Astrocyte (in vitro differentiated cells and primary cell): Measurements from ENCODE around the gene CERK.

Source experiments
- EZH2 ChIP-seq: IDR thresholded peaks from 2 replicates; pipeline ENCODE4 v1.6.1; 2012; ENCODE audit warnings: mild to moderate bottlenecking, low read length, inconsistent platforms; ENCODE audit not compliant: insufficient read depth
- TF ChIP-seq, protein P1 (sequence below): IDR thresholded peaks from 2 replicates; pipeline ENCODE4 v1.5.1; 2011; ENCODE audit warnings: low read depth, mild to moderate bottlenecking, inconsistent platforms, low read length, moderate library complexity; ENCODE audit not compliant: insufficient read depth

- TF ChIP-seq EZH2: no peak
- TF ChIP-seq, protein P1, sequence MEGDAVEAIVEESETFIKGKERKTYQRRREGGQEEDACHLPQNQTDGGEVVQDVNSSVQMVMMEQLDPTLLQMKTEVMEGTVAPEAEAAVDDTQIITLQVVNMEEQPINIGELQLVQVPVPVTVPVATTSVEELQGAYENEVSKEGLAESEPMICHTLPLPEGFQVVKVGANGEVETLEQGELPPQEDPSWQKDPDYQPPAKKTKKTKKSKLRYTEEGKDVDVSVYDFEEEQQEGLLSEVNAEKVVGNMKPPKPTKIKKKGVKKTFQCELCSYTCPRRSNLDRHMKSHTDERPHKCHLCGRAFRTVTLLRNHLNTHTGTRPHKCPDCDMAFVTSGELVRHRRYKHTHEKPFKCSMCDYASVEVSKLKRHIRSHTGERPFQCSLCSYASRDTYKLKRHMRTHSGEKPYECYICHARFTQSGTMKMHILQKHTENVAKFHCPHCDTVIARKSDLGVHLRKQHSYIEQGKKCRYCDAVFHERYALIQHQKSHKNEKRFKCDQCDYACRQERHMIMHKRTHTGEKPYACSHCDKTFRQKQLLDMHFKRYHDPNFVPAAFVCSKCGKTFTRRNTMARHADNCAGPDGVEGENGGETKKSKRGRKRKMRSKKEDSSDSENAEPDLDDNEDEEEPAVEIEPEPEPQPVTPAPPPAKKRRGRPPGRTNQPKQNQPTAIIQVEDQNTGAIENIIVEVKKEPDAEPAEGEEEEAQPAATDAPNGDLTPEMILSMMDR: peak; percentile 66
Observed at GRCh38 chr22:46758867-46759290, 20.8 kb upstream of the CERK start.
